ENCODE measurements around the gene RBP3. TPM values are rescaled to one million over a fixed set of nuclear protein-coding genes. Genes with fewer than 3 reads are reported as not detected.
"Not testable (repeated sequence)": the region's sequence is repeated elsewhere in the genome, so short reads cannot be mapped to it uniquely, and the experiment has no call there.

RBP3 gene
- total RNA-seq, 1 donor from 2014 or later, result not detected

DNA sequence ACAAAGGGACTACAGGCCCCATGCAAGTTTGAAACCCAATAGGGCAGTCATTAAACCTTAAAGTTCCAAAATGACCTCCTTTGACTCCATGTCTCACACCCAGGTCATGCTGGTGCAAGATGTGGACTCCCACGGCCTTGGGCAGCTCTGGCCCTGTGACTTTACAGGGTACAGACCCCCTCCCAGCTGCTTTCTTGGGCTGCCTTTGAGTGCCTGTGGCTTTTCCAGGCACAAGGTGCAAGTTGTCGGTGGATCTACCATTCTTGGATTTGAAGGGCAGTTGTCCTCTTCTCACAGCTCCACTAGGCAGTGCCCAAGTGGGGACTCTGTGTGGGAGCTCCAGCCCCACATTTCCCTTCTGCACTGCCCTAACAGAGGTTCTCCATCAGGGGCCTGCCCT, 37.9 kb downstream of the RBP3 start:
- not testable (repeated sequence) for DNase-seq (ENCODE audit: low spot score in 2 of 2)

DNA sequence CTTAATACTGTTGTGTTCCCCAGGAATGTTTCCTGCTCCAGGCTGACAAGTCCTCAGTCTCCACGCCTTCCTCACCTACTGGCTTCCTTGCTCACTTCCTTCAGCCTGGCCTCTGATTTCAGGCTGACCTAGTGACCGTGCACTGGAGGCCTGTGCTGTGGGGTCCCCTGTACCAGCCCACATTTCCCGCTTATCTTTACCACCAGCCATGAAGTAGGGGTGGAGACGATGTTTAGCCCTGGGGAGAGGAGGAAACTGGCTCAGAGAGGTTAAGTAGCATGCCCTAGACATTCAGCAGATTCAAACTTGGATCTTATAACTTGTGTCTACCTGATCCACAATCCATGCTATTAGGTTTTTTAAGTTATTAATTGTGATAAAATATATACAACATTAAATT, 40.7 kb downstream of the RBP3 start:
- FAIRE-seq, result no peak
- no peak for DNase-seq (ENCODE audit: low spot score in 2 of 2)

More for the DNA sequence above, 37.9 kb downstream of the RBP3 start:
- not testable (repeated sequence) for FAIRE-seq

DNA sequence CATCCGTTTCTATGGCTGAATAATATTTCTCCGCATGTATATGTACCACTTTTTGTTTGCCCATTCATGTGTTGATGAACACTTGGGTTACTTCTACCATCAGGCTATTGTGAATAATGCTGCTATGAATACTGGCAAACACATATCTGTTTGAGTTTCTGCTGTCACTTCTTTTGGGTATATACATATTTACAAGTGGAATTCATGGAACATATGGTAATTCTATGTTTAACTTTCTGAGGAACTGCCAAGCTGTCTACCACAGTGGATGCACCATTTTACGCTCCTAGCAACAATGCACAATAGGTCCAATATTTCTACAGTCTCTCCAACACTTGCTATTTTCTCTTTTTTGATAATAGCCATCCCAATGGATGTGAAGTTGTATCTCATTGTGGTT, 41.5 kb downstream of the RBP3 start:
- DNase-seq (ENCODE audit: low spot score in 2 of 2) (no peak), FAIRE-seq (no peak)

DNA sequence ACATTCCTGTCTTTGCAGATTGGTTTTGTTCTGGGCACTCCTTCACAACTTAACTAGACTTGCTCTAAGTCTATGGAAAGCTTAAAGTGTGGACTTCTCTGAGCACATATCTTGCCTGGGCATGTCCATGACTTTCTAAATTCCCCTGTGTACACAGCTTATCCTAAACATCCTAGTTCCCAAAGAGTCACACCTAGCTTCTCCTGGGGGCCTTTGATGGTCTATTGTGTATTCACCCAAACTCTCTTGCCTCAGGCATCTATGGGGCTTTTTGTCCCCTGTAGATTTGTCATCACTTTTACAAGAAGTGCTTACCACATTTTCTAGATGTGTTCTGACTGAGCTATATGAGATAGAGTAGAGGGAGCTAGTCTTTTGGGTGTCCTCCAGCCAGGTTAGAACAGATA, 48.2 kb downstream of the RBP3 start:
- DNase-seq (ENCODE audit: low spot score in 2 of 2) (no peak), FAIRE-seq (no peak)

DNA sequence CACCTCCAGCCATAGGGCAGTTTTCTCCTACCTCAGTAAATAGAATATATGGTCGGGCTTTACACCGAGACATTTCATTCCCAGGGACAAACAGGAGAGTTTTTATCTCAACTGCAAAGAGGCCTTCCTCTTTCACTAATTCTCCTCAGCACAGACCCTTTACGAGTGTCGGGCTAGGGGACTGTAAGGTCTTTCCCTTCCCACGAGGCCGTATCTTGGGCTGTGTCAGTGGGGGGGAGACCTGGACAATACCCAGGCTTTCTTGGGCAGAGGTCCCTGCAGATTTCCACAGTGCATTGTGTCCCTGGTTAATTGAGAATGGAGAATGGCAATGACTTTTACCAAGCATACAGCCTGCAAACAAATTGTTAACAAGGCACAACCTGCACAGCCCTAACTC, 49.1 kb downstream of the RBP3 start:
- FAIRE-seq (no peak), DNase-seq (ENCODE audit: low spot score in 2 of 2) (no peak)

DNA sequence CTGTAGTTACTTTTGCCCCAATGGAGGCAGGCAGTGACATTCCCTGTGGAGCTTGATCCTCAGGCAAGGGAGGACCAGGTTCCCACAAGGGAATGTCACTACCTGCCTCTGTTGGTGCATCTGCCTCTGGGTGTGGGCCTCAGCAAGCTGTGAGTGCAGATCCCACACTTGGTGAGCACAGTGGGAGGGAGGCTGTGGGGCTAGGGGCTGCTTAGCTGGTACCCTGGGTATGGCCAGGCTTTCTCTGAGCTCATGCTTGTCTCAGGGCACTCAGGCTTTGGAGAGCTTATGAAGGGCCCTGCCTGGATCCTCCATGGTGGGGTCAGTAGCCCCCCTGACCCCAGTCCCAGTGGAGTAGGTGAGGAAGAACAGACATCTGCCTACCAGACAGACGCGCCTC, 52.1 kb downstream of the RBP3 start:
- DNase-seq (ENCODE audit: low spot score in 2 of 2) (no peak), FAIRE-seq (no peak)

DNA sequence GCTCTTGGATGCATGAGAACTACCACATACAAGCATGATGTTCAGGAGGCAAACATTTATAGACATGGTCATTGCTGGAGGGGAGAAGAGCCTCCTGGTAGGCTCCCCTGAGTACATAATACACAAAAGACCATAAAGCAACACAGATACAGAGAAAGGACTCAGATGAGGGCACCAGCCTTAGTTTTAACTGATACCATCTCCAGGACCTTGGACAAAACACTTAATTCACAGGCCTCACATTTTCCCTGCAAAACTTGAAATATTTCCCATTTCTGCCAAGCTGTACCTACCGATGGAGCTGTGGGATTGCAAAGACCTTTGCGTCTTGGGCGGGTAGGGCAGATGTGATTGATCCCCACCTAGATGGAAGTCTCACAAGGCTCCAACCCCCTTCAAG, 52.6 kb downstream of the RBP3 start:
- DNase-seq (ENCODE audit: low spot score in 2 of 2), result no peak
- no peak for FAIRE-seq

DNA sequence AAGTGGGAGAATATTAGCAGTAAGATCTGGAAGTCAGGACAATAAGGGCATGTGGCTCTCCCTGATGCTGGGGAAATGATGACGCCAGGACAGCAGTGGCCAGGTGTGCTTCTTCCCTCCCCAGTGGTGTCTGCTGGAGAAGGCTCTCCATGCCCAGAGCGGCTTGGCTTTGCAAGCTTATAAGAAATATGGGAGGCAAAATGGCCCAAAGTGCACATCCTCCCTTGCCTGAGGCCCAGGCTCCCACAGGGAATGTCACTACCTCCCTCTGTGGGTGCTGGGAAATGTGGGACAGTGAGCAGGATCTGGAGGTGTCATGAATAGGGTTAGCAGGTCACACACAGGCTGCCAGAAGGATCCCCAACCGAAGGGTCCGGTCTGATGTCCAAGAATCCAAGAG, 53.0 kb downstream of the RBP3 start:
- no peak for FAIRE-seq
- no peak for DNase-seq (ENCODE audit: low spot score in 2 of 2)

DNA sequence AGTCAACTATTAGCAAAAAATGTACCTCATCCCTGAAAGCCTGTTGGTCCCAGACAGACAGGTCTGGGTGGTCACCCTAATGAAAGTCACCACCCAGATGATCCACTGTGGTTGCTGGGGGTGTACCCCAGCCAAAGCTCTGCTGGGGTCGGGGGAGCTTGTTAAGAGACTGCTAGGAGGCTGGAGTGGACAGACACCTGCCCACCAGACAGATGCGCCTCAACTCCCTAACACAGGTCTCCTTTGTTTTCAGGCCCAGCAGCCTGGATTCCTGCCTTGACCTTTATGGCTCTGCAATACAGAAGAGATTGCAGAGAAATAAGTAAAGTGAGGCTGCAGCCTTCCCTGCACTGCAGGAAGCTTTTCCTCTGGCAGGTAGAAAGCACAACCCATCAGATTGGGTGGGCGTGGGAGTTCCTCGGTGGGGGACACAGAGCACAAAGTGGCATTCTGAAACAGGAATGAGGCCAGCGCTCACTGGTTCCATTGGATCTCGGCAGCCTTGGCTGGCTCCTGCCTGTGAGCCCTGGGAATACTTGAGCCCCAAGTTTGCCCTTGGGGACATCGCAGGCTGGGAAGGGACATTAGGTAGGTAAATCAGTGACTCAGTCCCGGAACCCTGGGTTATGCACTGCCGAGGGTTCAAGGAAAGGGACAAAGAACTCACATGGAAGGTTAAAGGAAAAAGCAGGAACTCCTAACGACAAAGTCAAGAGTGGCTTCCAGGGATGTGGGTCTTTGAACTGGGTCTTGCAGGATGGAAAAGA, 53.9 kb downstream of the RBP3 start:
- FAIRE-seq, result no peak

DNA sequence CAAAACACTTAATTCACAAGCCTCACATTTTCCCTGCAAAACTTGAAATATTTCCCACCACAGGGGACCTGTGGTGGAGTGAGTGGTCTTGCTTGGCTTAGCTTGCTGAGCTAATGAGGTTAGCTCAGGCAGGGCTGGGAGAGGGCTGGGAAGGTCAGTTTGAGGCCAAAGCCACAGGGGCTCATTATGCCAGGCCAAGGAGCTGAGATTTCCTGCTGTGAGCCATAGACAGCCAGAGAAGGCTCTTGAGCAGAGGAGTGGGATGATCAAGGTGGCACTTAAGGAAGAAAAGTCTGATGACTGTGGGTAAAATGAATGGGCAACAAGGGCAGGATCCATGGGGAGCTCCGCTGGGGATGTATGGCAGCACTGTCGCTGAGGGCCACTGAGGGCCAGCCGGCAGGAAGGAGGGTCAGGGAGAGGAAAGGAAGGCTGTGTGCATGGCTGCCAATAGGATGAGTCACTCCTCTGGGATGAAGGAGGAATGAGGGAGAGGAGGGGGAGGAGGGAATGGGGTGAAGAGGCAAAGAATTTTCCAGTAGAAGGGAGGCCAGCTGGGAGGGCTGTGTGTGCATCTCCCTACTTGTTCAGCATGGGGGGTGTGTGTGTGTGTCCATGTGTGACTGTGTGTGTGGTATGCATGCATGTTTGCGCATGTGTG, 54.6 kb downstream of the RBP3 start:
- FAIRE-seq, result no peak

More for the DNA sequence above, 53.9 kb downstream of the RBP3 start:
- no peak for DNase-seq (ENCODE audit: low spot score in 2 of 2)

DNA sequence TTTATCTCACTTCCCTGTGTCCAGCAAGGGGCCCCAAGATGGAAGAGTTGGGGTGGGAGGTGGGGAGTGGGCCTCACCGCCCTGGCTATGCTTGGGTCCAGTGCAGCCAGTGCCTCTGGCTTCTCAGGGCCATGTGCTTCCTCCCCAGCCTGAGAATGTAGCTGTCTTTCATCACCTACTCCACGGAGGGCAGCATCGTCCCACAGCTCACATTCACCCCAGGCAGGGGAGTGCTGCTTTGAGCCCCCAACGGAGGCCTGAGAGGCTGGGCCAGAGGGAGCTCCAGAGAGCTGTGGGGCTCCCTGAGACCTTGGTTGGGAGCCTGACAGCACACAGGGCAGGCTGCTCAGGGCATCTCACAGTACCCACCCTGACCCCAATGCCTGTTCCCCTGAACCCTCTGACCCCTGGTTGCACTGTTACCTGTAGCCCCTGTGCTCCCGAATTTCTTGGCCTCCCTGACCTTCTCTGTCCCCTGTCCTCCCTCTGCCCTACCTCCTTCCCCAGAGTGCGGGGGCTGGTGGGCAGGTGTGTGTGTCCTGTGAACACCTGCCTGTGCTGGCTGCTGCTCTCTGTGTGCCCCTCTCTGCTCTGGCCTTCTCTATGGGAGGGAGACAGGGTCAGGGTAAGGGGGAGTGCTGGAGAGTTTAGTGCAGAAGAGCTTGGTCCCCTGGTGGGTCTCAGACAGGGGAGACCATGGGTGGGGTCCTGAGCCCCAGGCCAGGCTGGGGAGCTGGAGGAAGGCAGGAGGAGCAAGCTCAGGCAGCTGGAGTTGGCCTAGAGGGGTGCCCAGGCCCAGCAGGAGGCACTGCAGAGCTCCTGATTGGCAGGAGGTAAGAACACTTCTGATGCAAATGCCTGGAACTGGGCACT, 55.5 kb downstream of the RBP3 start:
- FAIRE-seq, result no peak

More for the DNA sequence above, 54.6 kb downstream of the RBP3 start:
- DNase-seq (ENCODE audit: low spot score in 2 of 2), result no peak

DNA sequence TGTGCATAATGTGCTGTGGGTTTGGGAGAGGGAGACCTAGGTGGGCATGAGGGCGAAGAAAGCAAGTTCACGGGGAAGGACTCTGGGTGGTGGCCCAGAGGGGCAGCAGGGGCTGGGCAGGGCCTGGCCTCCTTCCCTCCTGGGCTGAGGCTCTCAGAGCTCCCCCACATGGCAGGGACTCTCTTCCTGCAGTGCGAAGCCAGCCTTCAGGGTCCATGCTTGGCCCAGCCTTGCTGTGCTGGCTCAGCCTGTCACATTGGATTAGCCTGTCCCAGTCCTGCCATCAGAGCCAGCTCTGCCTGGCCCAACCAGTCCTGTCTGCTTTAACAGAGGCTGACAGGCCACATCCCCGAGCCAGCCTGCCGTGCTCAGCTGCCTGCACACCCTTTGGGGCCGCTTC, 56.3 kb downstream of the RBP3 start:
- no peak for FAIRE-seq
- no peak for DNase-seq (ENCODE audit: low spot score in 2 of 2)

More for the DNA sequence above, 55.5 kb downstream of the RBP3 start:
- DNase-seq (ENCODE audit: low spot score in 2 of 2), result no peak

DNA sequence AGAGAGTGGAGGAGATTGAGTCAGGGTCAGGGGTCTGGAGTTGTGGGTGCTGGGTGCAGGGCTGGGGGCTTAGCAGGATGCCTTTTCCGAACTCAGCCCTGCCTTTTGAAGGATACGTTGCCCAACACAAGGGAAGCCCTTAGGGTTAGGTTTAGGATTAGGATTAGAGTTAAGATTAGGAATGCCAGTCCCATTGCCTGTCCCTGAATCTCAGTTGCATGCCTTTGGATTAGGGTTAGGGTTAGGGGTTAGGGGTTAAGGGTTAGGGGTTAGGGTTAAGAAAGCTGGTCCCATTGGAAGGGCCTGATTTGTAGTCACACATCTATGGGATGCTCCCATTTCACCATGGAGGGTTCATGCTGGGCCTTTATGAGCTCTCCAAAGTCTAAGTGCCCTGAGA, 56.8 kb downstream of the RBP3 start:
- FAIRE-seq, result no peak
- DNase-seq (ENCODE audit: low spot score in 2 of 2), result no peak

DNA sequence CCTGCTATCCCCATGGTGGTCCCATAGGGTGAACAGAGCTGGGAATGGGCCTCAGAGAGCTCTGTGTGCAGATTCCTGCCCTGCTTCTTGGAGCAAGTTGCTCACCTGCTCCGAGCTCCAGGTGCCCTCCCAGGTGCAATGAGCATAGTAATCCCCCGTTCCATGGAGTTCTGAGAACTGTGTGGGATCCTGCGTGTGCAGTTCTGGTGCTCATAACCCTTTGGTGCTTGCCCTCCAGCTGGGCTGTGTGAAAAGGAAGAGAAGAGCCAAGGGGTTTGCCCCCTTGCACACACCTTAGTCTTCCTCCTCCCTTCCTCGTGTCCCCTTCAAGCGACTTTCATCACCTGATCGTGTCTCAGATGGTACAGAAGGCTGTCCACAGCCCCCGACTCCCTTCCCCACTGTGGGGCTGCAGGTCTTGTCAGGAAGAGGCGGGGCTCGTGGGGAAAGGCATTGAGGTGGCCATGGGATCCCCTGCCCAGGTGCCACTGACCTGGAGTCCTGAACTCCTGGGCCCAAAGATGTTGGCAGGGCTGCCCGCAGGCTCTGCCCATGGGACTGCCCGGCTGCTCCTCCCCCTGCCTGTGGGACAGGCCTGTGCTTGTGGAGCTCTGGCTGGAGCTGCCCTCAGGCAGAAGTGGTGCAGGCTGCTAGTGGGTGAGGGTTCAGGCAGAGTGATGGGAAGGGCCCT, 57.8 kb downstream of the RBP3 start:
- FAIRE-seq (no peak), DNase-seq (ENCODE audit: low spot score in 2 of 2) (no peak)

DNA sequence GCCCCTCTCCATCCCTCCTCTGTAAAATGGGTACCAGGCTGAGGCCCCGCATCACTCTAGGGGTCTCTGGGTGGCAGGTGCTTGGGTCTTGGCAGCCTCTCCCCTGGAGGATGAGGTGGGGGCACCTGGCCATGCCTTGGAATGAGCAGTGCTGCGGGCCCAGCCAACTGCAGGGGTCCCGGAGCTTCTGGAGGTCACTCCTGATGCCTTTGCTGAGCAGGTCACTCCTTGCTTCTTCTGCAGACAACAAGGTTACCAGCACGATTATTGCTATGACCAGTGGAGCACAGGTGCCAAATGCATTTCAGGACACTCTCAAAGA, 58.3 kb downstream of the RBP3 start:
- FAIRE-seq (no peak), DNase-seq (ENCODE audit: low spot score in 2 of 2) (no peak)

DNA sequence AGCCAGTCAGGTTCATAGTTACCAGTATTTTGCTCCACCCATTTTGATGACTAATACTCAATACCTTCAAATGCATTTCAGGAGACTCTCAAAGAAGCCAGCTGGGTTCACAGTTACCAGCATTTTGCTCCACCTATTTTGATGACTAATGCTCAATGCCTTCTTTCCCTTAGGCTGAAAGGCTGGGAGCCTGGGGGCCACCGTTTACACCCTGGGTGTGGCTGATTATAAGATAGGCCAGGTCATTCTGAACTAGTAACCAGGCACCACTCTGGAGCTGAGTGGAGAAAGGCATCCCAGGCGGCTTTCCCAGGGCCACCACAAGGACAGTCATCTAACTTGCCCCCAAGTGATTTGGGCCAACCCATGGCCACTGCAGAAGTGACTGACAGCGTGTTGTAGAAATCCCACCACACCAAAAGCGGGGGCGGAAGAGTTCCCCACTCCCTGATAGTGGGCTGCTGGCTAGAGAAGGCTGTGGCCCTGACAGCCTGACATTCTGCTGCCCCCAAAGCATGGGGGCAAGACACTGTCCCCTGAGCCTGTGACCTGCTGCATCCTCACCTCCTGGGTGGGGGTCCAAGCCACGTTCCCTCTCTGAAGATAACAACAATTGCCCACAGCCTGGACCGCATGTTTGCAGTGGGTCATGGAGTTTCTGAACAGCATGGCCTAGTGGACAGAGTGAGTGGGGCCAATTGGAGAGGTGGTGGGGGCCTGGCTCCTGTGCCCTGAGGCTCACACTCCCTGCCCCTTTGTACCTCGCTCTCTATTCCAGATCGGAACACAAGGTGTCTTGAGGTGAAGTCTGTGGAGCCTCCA, 58.9 kb downstream of the RBP3 start:
- FAIRE-seq, result no peak
- DNase-seq (ENCODE audit: low spot score in 2 of 2), result no peak

All from frontal cortex (tissue), 4 donors.